ENCODE measurements around the gene THEMIS.

DNA sequence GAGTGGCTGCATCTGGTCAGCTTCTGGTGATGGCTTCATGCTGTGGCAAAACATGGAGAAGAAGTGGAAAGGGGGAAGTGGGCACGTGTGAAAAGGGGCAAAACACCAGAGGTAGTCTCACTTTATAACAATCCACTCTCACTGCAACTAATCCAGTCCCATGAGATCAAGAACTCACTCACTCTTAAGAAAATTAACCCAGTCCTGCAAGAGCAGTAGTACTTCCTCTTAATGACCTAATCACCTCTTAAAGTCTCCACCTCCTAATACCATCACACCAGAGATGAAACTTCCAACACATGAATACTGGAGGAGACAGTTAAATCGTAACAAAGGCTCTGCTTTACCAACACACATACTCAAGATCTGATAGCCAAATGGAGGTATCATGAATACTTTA is 152.6 kb downstream of the THEMIS start:
- TF ChIP-seq, protein P1, sequence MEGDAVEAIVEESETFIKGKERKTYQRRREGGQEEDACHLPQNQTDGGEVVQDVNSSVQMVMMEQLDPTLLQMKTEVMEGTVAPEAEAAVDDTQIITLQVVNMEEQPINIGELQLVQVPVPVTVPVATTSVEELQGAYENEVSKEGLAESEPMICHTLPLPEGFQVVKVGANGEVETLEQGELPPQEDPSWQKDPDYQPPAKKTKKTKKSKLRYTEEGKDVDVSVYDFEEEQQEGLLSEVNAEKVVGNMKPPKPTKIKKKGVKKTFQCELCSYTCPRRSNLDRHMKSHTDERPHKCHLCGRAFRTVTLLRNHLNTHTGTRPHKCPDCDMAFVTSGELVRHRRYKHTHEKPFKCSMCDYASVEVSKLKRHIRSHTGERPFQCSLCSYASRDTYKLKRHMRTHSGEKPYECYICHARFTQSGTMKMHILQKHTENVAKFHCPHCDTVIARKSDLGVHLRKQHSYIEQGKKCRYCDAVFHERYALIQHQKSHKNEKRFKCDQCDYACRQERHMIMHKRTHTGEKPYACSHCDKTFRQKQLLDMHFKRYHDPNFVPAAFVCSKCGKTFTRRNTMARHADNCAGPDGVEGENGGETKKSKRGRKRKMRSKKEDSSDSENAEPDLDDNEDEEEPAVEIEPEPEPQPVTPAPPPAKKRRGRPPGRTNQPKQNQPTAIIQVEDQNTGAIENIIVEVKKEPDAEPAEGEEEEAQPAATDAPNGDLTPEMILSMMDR (IDR thresholded peaks at IDR 0.05), result no peak
- no peak for TF ChIP-seq EZH2phosphoT487 (IDR thresholded peaks at IDR 0.05)
